HG02884 (cell line): ENCODE results near the gene CD3E.

Experiments used
- ATAC-seq: cut with Tn5 transposase; IDR thresholded peaks from one replicate; pipeline ENCODE4 v1.9.1; 2021; ENCODE audit warnings: mild to moderate bottlenecking, moderate library complexity; ENCODE audit not compliant: unreplicated experiment

The CD3E gene

GRCh38 chr11:118304568-118305248 lies at the start of gene CD3E:
Gene CD3E (plus strand): TSS chr11:118304730. CDS start chr11:118304953, 223 bp downstream.
- no peak for ATAC-seq

- no peak for ATAC-seq
Observed at GRCh38 chr11:118258410-118258809, 46.1 kb upstream of the CD3E start.

GRCh38 chr11:118259138-118259537 lies 45.4 kb upstream of the CD3E start:
- no peak for ATAC-seq

GRCh38 chr11:118260353-118260752 lies 44.2 kb upstream of the CD3E start:
- no peak for ATAC-seq

- no peak for ATAC-seq
Observed at GRCh38 chr11:118263112-118263511, 41.4 kb upstream of the CD3E start.

GRCh38 chr11:118263695-118264568 lies 40.6 kb upstream of the CD3E start, which contains the start of gene MPZL2:
Gene MPZL2 (minus strand): TSS chr11:118264297. CDS start chr11:118264153, 144 bp downstream.
- no peak for ATAC-seq

- no peak for ATAC-seq
Observed at GRCh38 chr11:118264569-118265465, 39.7 kb upstream of the CD3E start.

- ATAC-seq = no peak
Observed at GRCh38 chr11:118265954-118266353, 38.6 kb upstream of the CD3E start.

- ATAC-seq = no peak
Observed at GRCh38 chr11:118267486-118267885, 37.0 kb upstream of the CD3E start.

- ATAC-seq = no peak
Observed at GRCh38 chr11:118272001-118272400, 32.5 kb upstream of the CD3E start.

GRCh38 chr11:118274186-118274585 lies 30.3 kb upstream of the CD3E start:
- ATAC-seq = no peak

- no peak for ATAC-seq
Observed at GRCh38 chr11:118275176-118275575, 29.4 kb upstream of the CD3E start.

- ATAC-seq = no peak
Observed at GRCh38 chr11:118276422-118276821, 28.1 kb upstream of the CD3E start.

GRCh38 chr11:118277312-118277711 lies 27.2 kb upstream of the CD3E start:
- no peak for ATAC-seq

GRCh38 chr11:118281284-118281683 lies 23.2 kb upstream of the CD3E start:
- ATAC-seq = no peak

- no peak for ATAC-seq
Observed at GRCh38 chr11:118282606-118283005, 21.9 kb upstream of the CD3E start.

GRCh38 chr11:118283037-118283636 lies 21.4 kb upstream of the CD3E start:
- no peak for ATAC-seq

- ATAC-seq = no peak
Observed at GRCh38 chr11:118283756-118284350, 20.7 kb upstream of the CD3E start.

GRCh38 chr11:118286545-118286944 lies 18.0 kb upstream of the CD3E start:
- no peak for ATAC-seq

GRCh38 chr11:118287006-118287405 lies 17.5 kb upstream of the CD3E start:
- no peak for ATAC-seq
